Activated B cell treated with CpG ODN at 0.5 μM for 24 hours (primary cell): ENCODE results near the gene SKAP2. TPM values are rescaled to one million over a fixed set of nuclear protein-coding genes. Genes with fewer than 3 reads are reported as not detected.

Experiments
- ATAC-seq: fragments of 200-7000 bp; cut with Tn5 transposase; one replicate; pipeline ENCODE4 v1.10.0; 2021; ENCODE audit warnings: low read depth, mild to moderate bottlenecking, moderate library complexity
- CTCF ChIA-PET: fragments of 350-600 bp; sonication (Branson Sonifier 250); formaldehyde crosslinking; loops from one replicate; lab custom pipeline; 2021; ENCODE audit warnings: antibody characterized with exemption; lab: Charles Lee
- POLR2A ChIA-PET: fragments of 350-600 bp; sonication (Branson Sonifier 250); formaldehyde crosslinking; loops from one replicate; lab custom pipeline; 2021; ENCODE audit warnings: antibody characterized with exemption; lab: Charles Lee
- DNase-seq: peaks from one replicate; pipeline ENCODE4 v3.0.0; 2022
- H3K27ac Mint-ChIP-seq: one replicate; pipeline ENCODE4 v1.8.0; 2020; ENCODE audit warnings: mixed read lengths
- H3K27me3 Mint-ChIP-seq: one replicate; pipeline ENCODE4 v1.8.0; 2021; ENCODE audit warnings: mixed read lengths
- H3K36me3 Mint-ChIP-seq: one replicate; pipeline ENCODE4 v1.8.0; 2021; ENCODE audit warnings: low read depth, mixed read lengths
- H3K4me1 Mint-ChIP-seq: one replicate; pipeline ENCODE4 v1.8.0; 2021; ENCODE audit warnings: mixed read lengths
- H3K4me3 Mint-ChIP-seq: one replicate; pipeline ENCODE4 v1.8.0; 2020; ENCODE audit warnings: mild to moderate bottlenecking, mixed read lengths
- H3K9me3 Mint-ChIP-seq: one replicate; pipeline ENCODE4 v1.8.0; 2020; ENCODE audit warnings: mixed read lengths
- CTCF ChIP-seq: fragments of 200-600 bp; IDR thresholded peaks from one replicate; pipeline ENCODE4 v1.8.0; 2022; ENCODE audit warnings: antibody characterized with exemption, mild to moderate bottlenecking
- intact Hi-C: fragments of 100-400 bp; cut with micrococcal nuclease; formaldehyde crosslinking; loops from one replicate; pipeline ENCODE4 v1.15.1; 2024
- total RNA-seq: library from RNA; stranded (reverse); gene quantifications from 2 replicates; pipeline ENCODE4 v1.2.3, GENCODE V29; 2022

The SKAP2 gene
- total RNA-seq, 1 donor from 2014 or later: 75.6 TPM

- ChIA-PET CTCF (interaction anchor here (0.6 to 1.7 kb wide), 5 partner anchors 9 to 470 kb away, joined by 3 to 8 read pairs (median 4); no protein-coding TSS in a partner anchor), POLR2A (no interaction called here)
- H3K27ac Mint-ChIP-seq: no peak overlapping the region
- H3K4me3 Mint-ChIP-seq: no peak overlapping the region
- peaks cover 3% of the 10 kb centered on the region for H3K36me3 Mint-ChIP-seq
- ATAC-seq: no peak
- DNase-seq: no peak
- peaks cover 36% of the 10 kb centered on the region for H3K4me1 Mint-ChIP-seq
- intact Hi-C loops: no loop called here
- no peak for TF ChIP-seq CTCF
- H3K27me3 Mint-ChIP-seq: no peaks in the 10 kb centered on the region
- H3K9me3 Mint-ChIP-seq: no peaks in the 10 kb centered on the region
These were observed 173.0 kb downstream of the SKAP2 start for GRCh38 chr7:26691406-26691805.

GRCh38 chr7:26690135-26690805 is 174.1 kb downstream of the SKAP2 start:
- intact Hi-C loops: no loop called here
- TF ChIP-seq CTCF: no peak
- POLR2A ChIA-PET: interaction anchor here (0.6 kb wide), 1 partner anchor 177 kb away, joined by 5 read pairs; no protein-coding TSS in a partner anchor
- Mint-ChIP-seq H3K27ac (peak overlapping the region; percentile 8), H3K4me1 (peaks cover 36% of the 10 kb centered on the region), H3K9me3 (no peaks in the 10 kb centered on the region), H3K36me3 (peaks cover 3% of the 10 kb centered on the region), H3K4me3 (no peak overlapping the region), H3K27me3 (no peaks in the 10 kb centered on the region)
- CTCF ChIA-PET: interaction anchor here (1.3 to 1.8 kb wide), 2 partner anchors 11 to 471 kb away, joined by 3 to 6 read pairs; no protein-coding TSS in a partner anchor
- ATAC-seq: no peak
- DNase-seq: no peak

- peaks cover 36% of the 10 kb centered on the region for H3K4me1 Mint-ChIP-seq
- H3K27ac Mint-ChIP-seq: peak overlapping the region; percentile 67
- no peaks in the 10 kb centered on the region for H3K27me3 Mint-ChIP-seq
- ATAC-seq: no peak
- ChIA-PET CTCF (interaction anchor here (1.5 to 1.8 kb wide), 2 partner anchors 312 to 472 kb away, joined by 3 to 6 read pairs; no protein-coding TSS in a partner anchor), POLR2A (no interaction called here)
- no peak for DNase-seq
- intact Hi-C loops: no loop called here
- no peak overlapping the region for H3K4me3 Mint-ChIP-seq
- H3K9me3 Mint-ChIP-seq: no peaks in the 10 kb centered on the region
- peaks cover 8% of the 10 kb centered on the region for H3K36me3 Mint-ChIP-seq
- no peak for TF ChIP-seq CTCF
These were observed 175.4 kb downstream of the SKAP2 start for GRCh38 chr7:26688936-26689506.

- intact Hi-C loops: no loop called here
These were observed 176.0 kb downstream of the SKAP2 start for GRCh38 chr7:26688388-26688787.

More at GRCh38 chr7:26688388-26688787, 176.0 kb downstream of the SKAP2 start:
- TF ChIP-seq CTCF: no peak
- ChIA-PET CTCF (interaction anchor here (1.5 kb wide), 1 partner anchor 311 kb away, joined by 3 read pairs; no protein-coding TSS in a partner anchor), POLR2A (no interaction called here)
- Mint-ChIP-seq H3K27me3 (no peaks in the 10 kb centered on the region), H3K9me3 (no peaks in the 10 kb centered on the region), H3K4me3 (no peak overlapping the region), H3K36me3 (peaks cover 10% of the 10 kb centered on the region), H3K27ac (no peak overlapping the region), H3K4me1 (peaks cover 36% of the 10 kb centered on the region)
- ATAC-seq: no peak
- DNase-seq: no peak
